ENCODE results near the gene CFAP77. TPM values are rescaled to one million over a fixed set of nuclear protein-coding genes. Genes with fewer than 3 reads are reported as not detected.

CFAP77 gene
- total RNA-seq, 1 donor from 2014 or later, result 0.36 TPM

DNA sequence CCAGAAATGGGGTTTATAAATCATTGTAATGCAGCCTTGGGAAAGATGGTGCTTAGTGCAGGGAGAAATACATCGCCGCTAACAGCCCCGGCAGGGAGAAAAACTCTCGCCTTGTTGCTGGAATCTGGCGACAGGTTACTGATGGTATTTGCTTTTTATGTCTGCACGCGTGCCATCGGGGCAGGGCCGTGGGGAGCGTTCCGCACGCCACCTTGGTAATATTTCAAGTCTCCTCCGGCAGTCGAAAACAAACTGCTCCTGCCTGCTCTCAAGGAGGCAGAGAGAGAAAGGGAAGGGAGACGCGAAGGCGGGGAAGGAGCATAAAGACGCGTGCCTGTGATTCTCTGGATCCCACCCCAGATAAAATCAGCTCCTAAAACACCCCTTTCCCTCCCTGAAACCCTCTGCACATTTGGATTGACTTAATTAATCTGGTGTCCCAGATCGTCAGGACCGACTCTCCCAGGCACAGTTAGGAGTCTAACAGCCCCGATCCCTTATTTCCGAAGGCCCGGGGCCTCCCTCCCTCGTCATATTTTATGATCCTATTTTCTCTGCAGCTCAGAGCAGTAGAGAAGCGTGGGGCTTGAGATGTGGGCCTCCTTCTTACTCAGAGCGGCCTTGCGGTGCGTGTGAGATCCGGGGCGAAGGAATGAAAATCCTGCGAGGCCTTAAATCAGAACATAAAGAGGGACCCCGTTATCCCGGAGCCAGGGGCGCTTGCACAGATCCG is 47.7 kb downstream of the CFAP77 start:
- Histone ChIP-seq H3K9me3 (ENCODE audit: insufficient read depth, low read depth, low read length) (no peaks in the 10 kb centered on the region), H3K36me3 (ENCODE audit: insufficient read depth, low read length) (no peaks in the 10 kb centered on the region), H3K4me3 (ENCODE audit: insufficient read depth, low read depth, low read length) (no peak overlapping the region), H3K27ac (ENCODE audit: low read depth, low read length) (no peak overlapping the region), H3K9ac (ENCODE audit: low read length) (no peak overlapping the region), H3K27me3 (ENCODE audit: insufficient read depth, low read length) (peaks cover 4% of the 10 kb centered on the region), H2AFZ (ENCODE audit: low read depth, low read length) (no peak overlapping the region), H3K4me1 (ENCODE audit: insufficient read depth, low read length) (no peaks in the 10 kb centered on the region), H3K4me2 (ENCODE audit: low read length) (no peak overlapping the region), H4K20me1 (ENCODE audit: insufficient read depth, low read length) (no peaks in the 10 kb centered on the region), H3K79me2 (ENCODE audit: insufficient read depth, low read length) (no peaks in the 10 kb centered on the region)
- no peak for DNase-seq (ENCODE audit: low read depth)
- no peaks in the 10 kb centered on the region for H3K9me3 Mint-ChIP-seq (ENCODE audit: unreplicated experiment)
- TF ChIP-seq, protein P1, sequence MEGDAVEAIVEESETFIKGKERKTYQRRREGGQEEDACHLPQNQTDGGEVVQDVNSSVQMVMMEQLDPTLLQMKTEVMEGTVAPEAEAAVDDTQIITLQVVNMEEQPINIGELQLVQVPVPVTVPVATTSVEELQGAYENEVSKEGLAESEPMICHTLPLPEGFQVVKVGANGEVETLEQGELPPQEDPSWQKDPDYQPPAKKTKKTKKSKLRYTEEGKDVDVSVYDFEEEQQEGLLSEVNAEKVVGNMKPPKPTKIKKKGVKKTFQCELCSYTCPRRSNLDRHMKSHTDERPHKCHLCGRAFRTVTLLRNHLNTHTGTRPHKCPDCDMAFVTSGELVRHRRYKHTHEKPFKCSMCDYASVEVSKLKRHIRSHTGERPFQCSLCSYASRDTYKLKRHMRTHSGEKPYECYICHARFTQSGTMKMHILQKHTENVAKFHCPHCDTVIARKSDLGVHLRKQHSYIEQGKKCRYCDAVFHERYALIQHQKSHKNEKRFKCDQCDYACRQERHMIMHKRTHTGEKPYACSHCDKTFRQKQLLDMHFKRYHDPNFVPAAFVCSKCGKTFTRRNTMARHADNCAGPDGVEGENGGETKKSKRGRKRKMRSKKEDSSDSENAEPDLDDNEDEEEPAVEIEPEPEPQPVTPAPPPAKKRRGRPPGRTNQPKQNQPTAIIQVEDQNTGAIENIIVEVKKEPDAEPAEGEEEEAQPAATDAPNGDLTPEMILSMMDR (IDR thresholded peaks at IDR 0.05; ENCODE audit: insufficient read depth, low read depth, low read length), result no peak
- TF ChIP-seq EZH2 (IDR thresholded peaks at IDR 0.05; ENCODE audit: insufficient read depth, low read length), result no peak
- H3K4me3 Mint-ChIP-seq (ENCODE audit: unreplicated experiment), result no peak overlapping the region
- FAIRE-seq, result no peak
- peaks cover 29% of the 10 kb centered on the region for H3K27me3 Mint-ChIP-seq (ENCODE audit: low read depth, unreplicated experiment)
- peak overlapping the region; percentile 13 for H3K27ac Mint-ChIP-seq (ENCODE audit: unreplicated experiment)
- H3K4me1 Mint-ChIP-seq (ENCODE audit: low read depth, unreplicated experiment), result no peaks in the 10 kb centered on the region
- peaks cover 1% of the 10 kb centered on the region for H3K36me3 Mint-ChIP-seq (ENCODE audit: low read depth, unreplicated experiment)

DNA sequence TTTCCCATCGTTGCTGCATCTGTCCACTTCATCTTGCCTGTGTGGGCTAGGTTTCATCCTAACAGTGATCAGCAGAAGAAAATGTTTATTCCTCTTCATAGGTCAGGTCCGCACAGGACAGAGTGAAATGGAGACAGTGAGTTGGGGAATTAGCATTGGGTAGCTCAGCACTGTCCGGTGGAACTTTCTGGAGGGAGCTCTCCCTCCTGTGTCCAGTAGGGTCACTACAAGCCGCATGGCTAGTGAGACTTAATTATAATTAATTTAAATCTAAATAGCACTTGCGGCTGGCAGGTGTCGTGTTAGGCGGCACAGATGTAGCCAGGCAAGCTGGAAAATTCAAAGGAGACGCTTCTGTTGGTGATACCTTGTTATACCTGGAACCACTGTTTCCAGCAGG is 48.4 kb downstream of the CFAP77 start:
- TF ChIP-seq, protein P1 (IDR thresholded peaks at IDR 0.05; ENCODE audit: insufficient read depth, low read depth, low read length), result no peak
- no peak for TF ChIP-seq EZH2 (IDR thresholded peaks at IDR 0.05; ENCODE audit: insufficient read depth, low read length)
- no peak overlapping the region for H3K4me3 Mint-ChIP-seq (ENCODE audit: unreplicated experiment)
- H3K9me3 ChIP-seq (ENCODE audit: insufficient read depth, low read depth, low read length), result no peaks in the 10 kb centered on the region
- no peaks in the 10 kb centered on the region for H3K4me1 ChIP-seq (ENCODE audit: insufficient read depth, low read length)
- H3K36me3 Mint-ChIP-seq (ENCODE audit: low read depth, unreplicated experiment), result peaks cover 1% of the 10 kb centered on the region
- no peaks in the 10 kb centered on the region for H4K20me1 ChIP-seq (ENCODE audit: insufficient read depth, low read length)
- no peaks in the 10 kb centered on the region for H3K4me1 Mint-ChIP-seq (ENCODE audit: low read depth, unreplicated experiment)
- DNase-seq (ENCODE audit: low read depth), result no peak
- no peaks in the 10 kb centered on the region for H3K36me3 ChIP-seq (ENCODE audit: insufficient read depth, low read length)
- H3K4me2 ChIP-seq (ENCODE audit: low read length), result no peak overlapping the region
- no peak overlapping the region for H3K27ac ChIP-seq (ENCODE audit: low read depth, low read length)
- no peaks in the 10 kb centered on the region for H3K79me2 ChIP-seq (ENCODE audit: insufficient read depth, low read length)
- H3K27ac Mint-ChIP-seq (ENCODE audit: unreplicated experiment), result no peak overlapping the region
- H3K27me3 Mint-ChIP-seq (ENCODE audit: low read depth, unreplicated experiment), result peaks cover 23% of the 10 kb centered on the region
- no peaks in the 10 kb centered on the region for H3K9me3 Mint-ChIP-seq (ENCODE audit: unreplicated experiment)
- no peak overlapping the region for H3K4me3 ChIP-seq (ENCODE audit: insufficient read depth, low read depth, low read length)
- H3K27me3 ChIP-seq (ENCODE audit: insufficient read depth, low read length), result peaks cover 3% of the 10 kb centered on the region
- FAIRE-seq, result no peak
- H2AFZ ChIP-seq (ENCODE audit: low read depth, low read length), result no peak overlapping the region
- no peak overlapping the region for H3K9ac ChIP-seq (ENCODE audit: low read length)

DNA sequence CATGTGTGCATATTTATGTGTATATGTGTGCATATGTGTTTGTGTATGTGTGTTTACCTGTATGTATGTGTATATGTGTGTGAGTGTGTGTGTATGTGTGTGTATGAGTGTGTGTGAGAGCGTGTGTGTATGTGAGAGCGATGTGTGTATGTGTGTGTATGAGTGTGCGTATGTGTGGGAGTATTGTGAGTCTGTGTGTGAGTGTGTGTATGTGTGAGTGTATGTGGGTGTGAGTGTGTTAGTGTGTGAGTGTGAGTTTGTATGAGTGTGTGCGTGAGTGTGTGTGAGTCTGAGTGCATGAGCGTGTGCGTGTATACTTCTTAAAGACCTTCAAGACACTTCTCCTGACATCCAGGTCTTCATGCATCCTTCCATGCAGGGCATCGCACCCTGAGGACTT is 49.6 kb downstream of the CFAP77 start:
- FAIRE-seq (no peak), DNase-seq (ENCODE audit: low read depth) (no peak)
- no peak overlapping the region for H3K9ac ChIP-seq (ENCODE audit: low read length)
- TF ChIP-seq EZH2 (IDR thresholded peaks at IDR 0.05; ENCODE audit: insufficient read depth, low read length), result no peak
- peaks cover 3% of the 10 kb centered on the region for H3K27me3 ChIP-seq (ENCODE audit: insufficient read depth, low read length)
- no peak overlapping the region for H3K4me2 ChIP-seq (ENCODE audit: low read length)
- no peaks in the 10 kb centered on the region for H3K9me3 ChIP-seq (ENCODE audit: insufficient read depth, low read depth, low read length)
- Mint-ChIP-seq H3K36me3 (ENCODE audit: low read depth, unreplicated experiment) (peaks cover 1% of the 10 kb centered on the region), H3K27me3 (ENCODE audit: low read depth, unreplicated experiment) (peaks cover 20% of the 10 kb centered on the region), H3K4me3 (ENCODE audit: unreplicated experiment) (no peak overlapping the region), H3K4me1 (ENCODE audit: low read depth, unreplicated experiment) (no peaks in the 10 kb centered on the region), H3K27ac (ENCODE audit: unreplicated experiment) (no peak overlapping the region), H3K9me3 (ENCODE audit: unreplicated experiment) (no peaks in the 10 kb centered on the region)
- no peaks in the 10 kb centered on the region for H3K36me3 ChIP-seq (ENCODE audit: insufficient read depth, low read length)
- H3K79me2 ChIP-seq (ENCODE audit: insufficient read depth, low read length), result no peaks in the 10 kb centered on the region
- no peaks in the 10 kb centered on the region for H3K4me1 ChIP-seq (ENCODE audit: insufficient read depth, low read length)
- no peak overlapping the region for H3K27ac ChIP-seq (ENCODE audit: low read depth, low read length)
- H2AFZ ChIP-seq (ENCODE audit: low read depth, low read length), result no peak overlapping the region
- no peak overlapping the region for H3K4me3 ChIP-seq (ENCODE audit: insufficient read depth, low read depth, low read length)
- no peaks in the 10 kb centered on the region for H4K20me1 ChIP-seq (ENCODE audit: insufficient read depth, low read length)
